ENCODE measurements around the gene TRAM2.

The TRAM2 gene

DNA sequence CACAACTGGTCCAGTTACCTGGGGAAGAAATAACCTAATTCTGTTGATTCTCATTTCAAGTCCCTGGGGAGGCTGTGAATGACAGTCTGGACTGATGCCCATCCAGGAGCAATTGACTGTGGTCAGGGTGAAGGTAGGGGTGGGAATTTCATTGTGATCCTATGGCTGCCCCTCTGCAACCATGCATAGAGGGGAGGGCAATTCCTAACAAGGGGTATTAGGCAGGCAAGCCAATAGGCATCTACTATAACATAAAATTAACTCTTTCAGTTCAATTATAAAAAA lies 44.0 kb upstream of the TRAM2 start:
- Histone ChIP-seq H3K9me3 (ENCODE audit: low read length) (no peaks in the 10 kb centered on the region), H3K4me2 (ENCODE audit: low read length) (no peak overlapping the region), H3K4me3 (ENCODE audit: low read depth, low read length, poor library complexity, severe bottlenecking) (no peak overlapping the region), H4K20me1 (ENCODE audit: insufficient read depth, low read length) (no peaks in the 10 kb centered on the region), H3K9ac (ENCODE audit: low read length) (no peak overlapping the region), H3K9me2 (ENCODE audit: low read depth, low read length) (no peaks in the 10 kb centered on the region), H2AFZ (ENCODE audit: low read length) (no peak overlapping the region), H3K4me1 (ENCODE audit: insufficient read depth, low read length, severe bottlenecking) (no peaks in the 10 kb centered on the region), H3K27ac (ENCODE audit: low read depth, low read length, poor library complexity, severe bottlenecking) (no peak overlapping the region), H3K79me2 (ENCODE audit: insufficient read depth, low read length) (no peaks in the 10 kb centered on the region), H3K36me3 (ENCODE audit: insufficient read depth, low read length) (no peaks in the 10 kb centered on the region), H3F3A (ENCODE audit: insufficient read depth, low read length) (no peaks in the 10 kb centered on the region), H3K27me3 (ENCODE audit: insufficient read depth, low read length) (no peaks in the 10 kb centered on the region)
- TF ChIP-seq, protein P1, sequence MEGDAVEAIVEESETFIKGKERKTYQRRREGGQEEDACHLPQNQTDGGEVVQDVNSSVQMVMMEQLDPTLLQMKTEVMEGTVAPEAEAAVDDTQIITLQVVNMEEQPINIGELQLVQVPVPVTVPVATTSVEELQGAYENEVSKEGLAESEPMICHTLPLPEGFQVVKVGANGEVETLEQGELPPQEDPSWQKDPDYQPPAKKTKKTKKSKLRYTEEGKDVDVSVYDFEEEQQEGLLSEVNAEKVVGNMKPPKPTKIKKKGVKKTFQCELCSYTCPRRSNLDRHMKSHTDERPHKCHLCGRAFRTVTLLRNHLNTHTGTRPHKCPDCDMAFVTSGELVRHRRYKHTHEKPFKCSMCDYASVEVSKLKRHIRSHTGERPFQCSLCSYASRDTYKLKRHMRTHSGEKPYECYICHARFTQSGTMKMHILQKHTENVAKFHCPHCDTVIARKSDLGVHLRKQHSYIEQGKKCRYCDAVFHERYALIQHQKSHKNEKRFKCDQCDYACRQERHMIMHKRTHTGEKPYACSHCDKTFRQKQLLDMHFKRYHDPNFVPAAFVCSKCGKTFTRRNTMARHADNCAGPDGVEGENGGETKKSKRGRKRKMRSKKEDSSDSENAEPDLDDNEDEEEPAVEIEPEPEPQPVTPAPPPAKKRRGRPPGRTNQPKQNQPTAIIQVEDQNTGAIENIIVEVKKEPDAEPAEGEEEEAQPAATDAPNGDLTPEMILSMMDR (IDR thresholded peaks at IDR 0.05; ENCODE audit: low read length), result no peak
- no peak for TF ChIP-seq EZH2 (IDR thresholded peaks at IDR 0.05; ENCODE audit: borderline replicate concordance, low read length)

DNA sequence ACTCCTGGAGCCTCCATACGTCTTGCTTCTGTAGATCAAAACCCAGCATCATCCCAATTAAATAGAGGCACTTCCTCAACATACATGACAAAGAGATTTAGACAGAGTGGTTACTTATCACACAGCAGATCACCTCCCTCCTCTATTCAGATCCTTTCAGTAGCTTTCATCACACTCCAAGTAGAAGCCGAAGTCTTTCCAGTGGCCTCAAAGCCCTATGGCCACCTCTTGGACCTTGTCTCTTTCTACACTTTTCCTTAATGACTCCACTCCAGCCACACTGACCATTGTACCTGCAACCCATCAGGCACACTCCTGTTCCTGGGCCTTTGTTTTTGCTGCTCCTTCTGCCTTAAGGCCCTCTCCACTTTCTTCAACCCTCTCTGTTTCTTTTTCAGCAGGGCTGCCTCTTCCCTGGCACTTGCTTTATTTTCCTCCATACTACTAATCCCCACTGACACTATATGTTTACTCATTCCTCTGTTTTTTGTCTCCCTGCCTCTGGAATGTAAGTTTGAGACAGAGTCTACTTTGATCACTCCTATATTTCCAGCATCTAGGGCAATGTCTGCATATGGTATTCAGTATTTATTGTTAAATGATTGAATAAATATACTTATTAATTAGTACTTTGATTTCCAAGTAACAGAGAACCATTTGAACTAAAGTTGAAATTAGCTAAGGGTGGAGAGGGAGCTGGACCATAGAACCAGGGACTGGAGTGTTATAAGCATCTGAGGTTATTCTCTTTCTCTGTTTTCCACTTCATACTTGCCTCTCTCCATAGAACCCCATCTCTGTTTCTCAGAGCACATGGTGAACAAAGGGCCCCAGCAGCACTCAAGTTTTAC lies 43.4 kb upstream of the TRAM2 start:
- Histone ChIP-seq H3K27ac (ENCODE audit: low read depth, low read length, poor library complexity, severe bottlenecking) (no peak overlapping the region), H3K27me3 (ENCODE audit: insufficient read depth, low read length) (no peaks in the 10 kb centered on the region)

DNA sequence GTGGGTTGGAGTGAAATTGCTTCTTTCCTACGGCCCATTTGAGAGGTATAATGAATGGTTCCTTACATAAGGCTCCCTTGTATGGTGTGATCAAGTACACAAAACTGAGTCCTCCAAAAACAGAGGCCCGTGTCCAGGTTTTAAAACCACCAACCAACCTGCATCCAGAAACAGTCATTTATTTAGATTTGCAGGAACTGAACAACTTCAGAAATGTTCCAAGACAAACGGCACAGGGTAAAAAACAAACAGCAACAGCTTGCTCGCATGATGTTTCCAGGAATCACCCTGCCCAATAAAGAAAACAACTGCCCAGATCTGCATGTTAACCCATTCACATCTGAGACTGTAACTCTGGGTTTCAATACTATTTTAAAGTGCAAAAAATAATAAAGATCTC lies 40.2 kb upstream of the TRAM2 start:
- no peaks in the 10 kb centered on the region for H3K79me2 ChIP-seq (ENCODE audit: insufficient read depth, low read length)
- H3K27me3 ChIP-seq (ENCODE audit: insufficient read depth, low read length), result no peaks in the 10 kb centered on the region
- no peaks in the 10 kb centered on the region for H3F3A ChIP-seq (ENCODE audit: insufficient read depth, low read length)
- no peak overlapping the region for H3K27ac ChIP-seq (ENCODE audit: low read depth, low read length, poor library complexity, severe bottlenecking)
- H3K4me2 ChIP-seq (ENCODE audit: low read length), result no peak overlapping the region
- H3K36me3 ChIP-seq (ENCODE audit: insufficient read depth, low read length), result no peaks in the 10 kb centered on the region
- no peak overlapping the region for H3K4me3 ChIP-seq (ENCODE audit: low read depth, low read length, poor library complexity, severe bottlenecking)
- no peaks in the 10 kb centered on the region for H4K20me1 ChIP-seq (ENCODE audit: insufficient read depth, low read length)
- H3K9me2 ChIP-seq (ENCODE audit: low read depth, low read length), result no peaks in the 10 kb centered on the region
- no peak overlapping the region for H3K9ac ChIP-seq (ENCODE audit: low read length)
- H3K4me1 ChIP-seq (ENCODE audit: insufficient read depth, low read length, severe bottlenecking), result peaks cover 4% of the 10 kb centered on the region
- H2AFZ ChIP-seq (ENCODE audit: low read length), result no peak overlapping the region
- TF ChIP-seq, protein P1 (IDR thresholded peaks at IDR 0.05; ENCODE audit: low read length), result no peak
- TF ChIP-seq EZH2 (IDR thresholded peaks at IDR 0.05; ENCODE audit: borderline replicate concordance, low read length), result no peak
- H3K9me3 ChIP-seq (ENCODE audit: low read length), result no peaks in the 10 kb centered on the region

More for the DNA sequence above, 43.4 kb upstream of the TRAM2 start:
- no peak overlapping the region for H2AFZ ChIP-seq (ENCODE audit: low read length)
- H3K9me3 ChIP-seq (ENCODE audit: low read length), result no peaks in the 10 kb centered on the region
- H3K4me3 ChIP-seq (ENCODE audit: low read depth, low read length, poor library complexity, severe bottlenecking), result no peak overlapping the region
- no peak overlapping the region for H3K9ac ChIP-seq (ENCODE audit: low read length)
- H3K9me2 ChIP-seq (ENCODE audit: low read depth, low read length), result no peaks in the 10 kb centered on the region
- H3F3A ChIP-seq (ENCODE audit: insufficient read depth, low read length), result no peaks in the 10 kb centered on the region
- H3K4me1 ChIP-seq (ENCODE audit: insufficient read depth, low read length, severe bottlenecking), result no peaks in the 10 kb centered on the region
- H3K36me3 ChIP-seq (ENCODE audit: insufficient read depth, low read length), result no peaks in the 10 kb centered on the region
- TF ChIP-seq, protein P1 (IDR thresholded peaks at IDR 0.05; ENCODE audit: low read length), result no peak
- TF ChIP-seq EZH2 (IDR thresholded peaks at IDR 0.05; ENCODE audit: borderline replicate concordance, low read length), result no peak
- no peak overlapping the region for H3K4me2 ChIP-seq (ENCODE audit: low read length)
- H4K20me1 ChIP-seq (ENCODE audit: insufficient read depth, low read length), result no peaks in the 10 kb centered on the region
- no peaks in the 10 kb centered on the region for H3K79me2 ChIP-seq (ENCODE audit: insufficient read depth, low read length)

All from OCI-LY1 (cell line).